ENCODE results near the gene MB21D2. TPM values are rescaled to one million over a fixed set of nuclear protein-coding genes. Genes with fewer than 3 reads are reported as not detected.
A peak's percentile ranks its signal among the peaks of the same experiment; 100 is the strongest.

Gene MB21D2
- total RNA-seq, 1 donor from 2014 or later: 42.5 TPM

GRCh38 chr3:192802957-192803899, 114.4 kb downstream of the MB21D2 start:
- H3K36me3 Mint-ChIP-seq (ENCODE audit: unreplicated experiment): no peaks in the 10 kb centered on the region
- DNase-seq: peak; percentile 25
- peak overlapping the region; percentile 100 for H3K27ac Mint-ChIP-seq (ENCODE audit: unreplicated experiment)
- peaks cover 54% of the 10 kb centered on the region for H3K4me1 Mint-ChIP-seq (ENCODE audit: low read depth, unreplicated experiment)
- H3K4me3 Mint-ChIP-seq (ENCODE audit: unreplicated experiment): peak overlapping the region; percentile 82
- H3K9me3 Mint-ChIP-seq (ENCODE audit: unreplicated experiment): peaks cover 10% of the 10 kb centered on the region
- TF ChIP-seq CTCF (IDR thresholded peaks at IDR 0.05; ENCODE audit: partially characterized antibody, unreplicated experiment): peak; percentile 61
- H3K27me3 Mint-ChIP-seq (ENCODE audit: unreplicated experiment): peaks cover 2% of the 10 kb centered on the region

- no peak for DNase-seq
- TF ChIP-seq CTCF (IDR thresholded peaks at IDR 0.05; ENCODE audit: partially characterized antibody, unreplicated experiment): no peak
- peak overlapping the region; percentile 100 for H3K27ac Mint-ChIP-seq (ENCODE audit: unreplicated experiment)
- H3K36me3 Mint-ChIP-seq (ENCODE audit: unreplicated experiment): no peaks in the 10 kb centered on the region
- H3K27me3 Mint-ChIP-seq (ENCODE audit: unreplicated experiment): peaks cover 2% of the 10 kb centered on the region
- peak overlapping the region; percentile 82 for H3K4me3 Mint-ChIP-seq (ENCODE audit: unreplicated experiment)
- H3K4me1 Mint-ChIP-seq (ENCODE audit: low read depth, unreplicated experiment): peaks cover 47% of the 10 kb centered on the region
- peaks cover 12% of the 10 kb centered on the region for H3K9me3 Mint-ChIP-seq (ENCODE audit: unreplicated experiment)
Measured at GRCh38 chr3:192801985-192802384, 115.7 kb downstream of the MB21D2 start.

GRCh38 chr3:192799721-192800120, 117.9 kb downstream of the MB21D2 start:
- H3K4me1 Mint-ChIP-seq (ENCODE audit: low read depth, unreplicated experiment): peaks cover 37% of the 10 kb centered on the region
- peaks cover 9% of the 10 kb centered on the region for H3K9me3 Mint-ChIP-seq (ENCODE audit: unreplicated experiment)
- no peak for TF ChIP-seq CTCF (IDR thresholded peaks at IDR 0.05; ENCODE audit: partially characterized antibody, unreplicated experiment)
- peak overlapping the region; percentile 41 for H3K27ac Mint-ChIP-seq (ENCODE audit: unreplicated experiment)
- H3K36me3 Mint-ChIP-seq (ENCODE audit: unreplicated experiment): no peaks in the 10 kb centered on the region
- H3K27me3 Mint-ChIP-seq (ENCODE audit: unreplicated experiment): peaks cover 2% of the 10 kb centered on the region
- DNase-seq: no peak
- H3K4me3 Mint-ChIP-seq (ENCODE audit: unreplicated experiment): no peak overlapping the region

GRCh38 chr3:192795021-192795420, 122.6 kb downstream of the MB21D2 start:
- Mint-ChIP-seq H3K9me3 (ENCODE audit: unreplicated experiment) (peaks cover 1% of the 10 kb centered on the region), H3K4me3 (ENCODE audit: unreplicated experiment) (no peak overlapping the region), H3K4me1 (ENCODE audit: low read depth, unreplicated experiment) (no peaks in the 10 kb centered on the region), H3K36me3 (ENCODE audit: unreplicated experiment) (no peaks in the 10 kb centered on the region), H3K27me3 (ENCODE audit: unreplicated experiment) (no peaks in the 10 kb centered on the region), H3K27ac (ENCODE audit: unreplicated experiment) (no peak overlapping the region)
- DNase-seq: no peak
- TF ChIP-seq CTCF (IDR thresholded peaks at IDR 0.05; ENCODE audit: partially characterized antibody, unreplicated experiment): no peak

GRCh38 chr3:192794216-192794615, 123.4 kb downstream of the MB21D2 start:
- no peak for TF ChIP-seq CTCF (IDR thresholded peaks at IDR 0.05; ENCODE audit: partially characterized antibody, unreplicated experiment)
- no peak overlapping the region for H3K4me3 Mint-ChIP-seq (ENCODE audit: unreplicated experiment)
- no peaks in the 10 kb centered on the region for H3K36me3 Mint-ChIP-seq (ENCODE audit: unreplicated experiment)
- DNase-seq: no peak
- H3K9me3 Mint-ChIP-seq (ENCODE audit: unreplicated experiment): peaks cover 4% of the 10 kb centered on the region
- H3K4me1 Mint-ChIP-seq (ENCODE audit: low read depth, unreplicated experiment): no peaks in the 10 kb centered on the region
- no peaks in the 10 kb centered on the region for H3K27me3 Mint-ChIP-seq (ENCODE audit: unreplicated experiment)
- no peak overlapping the region for H3K27ac Mint-ChIP-seq (ENCODE audit: unreplicated experiment)
